ENCODE data around the gene PDE2A.
"Not testable (repeated sequence)": the region's sequence is repeated elsewhere in the genome, so short reads cannot be mapped to it uniquely, and the experiment has no call there.

PDE2A gene

DNA sequence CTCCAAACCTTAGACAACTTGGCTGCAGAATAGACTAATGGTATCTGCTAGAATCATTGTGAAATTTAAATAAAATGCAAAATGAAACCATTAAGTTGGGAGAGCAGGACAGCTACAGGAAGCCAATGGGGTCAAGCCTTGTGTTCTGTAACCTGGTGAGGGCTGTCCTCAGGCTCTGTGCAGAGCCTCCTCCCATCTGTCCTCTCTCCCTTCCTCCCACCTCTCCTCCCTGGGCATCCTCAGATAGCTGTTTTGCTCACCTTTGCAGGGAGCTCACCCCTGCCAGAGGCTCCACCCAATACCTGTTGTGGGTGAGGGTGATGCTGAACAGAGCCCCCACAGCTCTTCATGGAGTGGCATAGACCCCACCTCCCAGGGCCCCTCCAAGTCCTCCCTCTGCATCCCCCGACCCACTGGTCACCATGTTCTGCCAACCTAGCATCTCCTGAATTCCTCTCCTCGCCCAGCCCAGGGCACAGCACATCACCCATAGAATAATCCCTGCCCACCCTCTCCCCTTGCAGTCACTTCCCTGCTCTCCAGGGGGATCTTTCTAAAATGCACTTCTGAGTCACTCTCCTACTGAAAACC, 100.3 kb downstream of the PDE2A start:
- DNase-seq: no peak

DNA sequence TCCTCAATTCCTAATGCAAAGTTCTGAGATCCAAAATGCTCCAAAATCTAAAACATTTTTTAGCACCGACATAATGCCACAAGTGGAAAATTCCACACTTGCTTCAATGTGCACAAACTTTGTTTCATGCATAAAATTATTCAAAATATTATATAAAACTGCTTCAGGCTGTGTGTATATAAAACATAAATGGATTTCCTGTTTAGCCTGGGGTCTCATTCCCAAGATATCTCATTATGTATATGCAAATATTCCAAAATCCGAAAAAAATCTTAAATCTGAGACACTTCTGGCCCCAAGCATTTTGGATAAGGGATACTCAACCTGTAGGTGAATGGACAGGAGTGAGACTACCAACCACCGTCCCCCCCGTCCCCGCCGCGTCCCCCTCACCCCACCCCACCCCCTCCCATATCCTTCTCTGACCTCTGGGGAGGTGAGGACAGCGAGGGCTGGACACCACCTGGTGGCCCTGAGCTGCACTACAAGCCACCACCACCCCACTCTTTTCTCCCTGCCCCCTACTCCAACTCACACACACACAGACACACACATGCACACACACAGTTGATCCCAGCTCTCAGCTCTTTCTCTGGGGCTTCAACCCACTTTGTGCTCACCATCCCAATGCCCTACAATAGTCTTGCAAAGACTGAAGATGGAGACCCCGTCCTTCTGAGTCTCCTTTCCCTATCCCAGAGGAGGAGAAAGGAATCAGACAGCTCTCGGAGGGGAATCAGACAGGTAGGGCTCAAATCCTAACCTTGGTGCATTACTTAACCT, 101.0 kb downstream of the PDE2A start:
- no peak for DNase-seq

- DNase-seq: not testable (repeated sequence)
Measured at GRCh38 chr11:72572540-72572939, 101.7 kb downstream of the PDE2A start.

- no peak for DNase-seq
Measured at GRCh38 chr11:72570893-72571661, 103.1 kb downstream of the PDE2A start.

GRCh38 chr11:72569966-72570892, 104.0 kb downstream of the PDE2A start:
- no peak for DNase-seq

GRCh38 chr11:72568861-72569260, 105.4 kb downstream of the PDE2A start:
- no peak for DNase-seq

- no peak for DNase-seq
Measured at GRCh38 chr11:72562431-72562830, 111.8 kb downstream of the PDE2A start.

- no peak for DNase-seq
Measured at GRCh38 chr11:72561856-72562255, 112.4 kb downstream of the PDE2A start.

DNA sequence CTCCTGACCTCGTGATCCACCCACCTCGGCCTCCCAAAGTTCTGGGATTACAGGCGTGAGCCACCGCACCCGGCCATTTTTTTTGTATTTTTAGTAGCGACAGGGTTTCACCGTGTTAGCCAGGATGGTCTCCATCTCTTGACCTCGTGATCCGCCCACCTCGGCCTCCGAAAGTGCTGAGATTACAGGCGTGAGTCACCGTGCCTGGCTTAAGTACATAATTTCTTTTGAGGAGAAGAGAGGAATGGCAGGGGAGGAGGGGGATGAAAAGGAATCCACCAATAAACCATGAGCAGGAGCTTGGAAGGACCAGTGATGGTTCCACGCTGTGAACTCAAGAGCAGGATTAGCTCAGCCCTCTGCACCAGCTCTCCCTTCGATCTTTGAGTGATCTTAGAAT, 113.4 kb downstream of the PDE2A start:
- not testable (repeated sequence) for DNase-seq

GRCh38 chr11:72556433-72556832, 117.8 kb downstream of the PDE2A start:
- DNase-seq: no peak

- not testable (repeated sequence) for DNase-seq
Measured at GRCh38 chr11:72555014-72555522, 119.2 kb downstream of the PDE2A start.

DNA sequence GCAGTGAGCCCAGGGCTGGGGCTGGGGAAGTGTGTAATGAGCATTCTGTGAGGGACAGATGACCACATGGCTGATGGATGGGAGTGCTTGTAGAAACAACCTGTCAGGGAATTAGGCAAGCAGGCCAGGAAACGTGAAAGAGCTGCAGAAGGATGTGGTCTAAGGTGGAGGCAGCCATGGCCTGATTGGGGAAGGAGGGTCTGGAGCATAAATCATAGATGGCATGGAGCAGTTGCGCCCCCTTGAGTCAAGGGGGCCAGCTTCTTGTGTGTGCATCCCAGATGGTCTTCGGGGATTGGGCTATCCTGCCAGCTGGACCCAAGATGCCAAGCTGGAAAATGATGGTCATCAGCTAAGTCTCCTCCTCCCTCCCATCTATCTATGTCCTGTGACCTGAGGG, 120.5 kb downstream of the PDE2A start:
- no peak for DNase-seq

GRCh38 chr11:72552399-72552910, 121.8 kb downstream of the PDE2A start:
- no peak for DNase-seq

DNA sequence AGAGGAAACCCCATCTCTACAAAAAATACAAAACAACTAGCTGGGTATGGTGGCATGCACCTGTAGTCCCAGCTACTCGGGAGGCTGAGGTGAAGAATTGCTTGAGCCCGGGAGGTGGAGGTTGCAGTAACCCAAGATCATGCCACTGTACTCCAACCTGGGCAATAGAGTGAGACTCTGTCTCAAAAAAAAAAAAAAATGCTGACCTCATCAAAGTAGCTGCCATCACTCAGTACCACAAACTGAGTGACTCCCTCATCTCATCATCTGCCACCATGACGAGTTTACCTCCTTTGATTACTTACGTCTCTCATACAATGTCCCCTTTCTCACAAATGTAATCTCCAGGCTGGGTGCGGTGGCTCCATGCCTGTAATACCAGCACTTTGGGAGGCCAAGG, 122.7 kb downstream of the PDE2A start:
- no peak for DNase-seq

- DNase-seq: no peak
Measured at GRCh38 chr11:72548463-72548862, 125.8 kb downstream of the PDE2A start.

DNA sequence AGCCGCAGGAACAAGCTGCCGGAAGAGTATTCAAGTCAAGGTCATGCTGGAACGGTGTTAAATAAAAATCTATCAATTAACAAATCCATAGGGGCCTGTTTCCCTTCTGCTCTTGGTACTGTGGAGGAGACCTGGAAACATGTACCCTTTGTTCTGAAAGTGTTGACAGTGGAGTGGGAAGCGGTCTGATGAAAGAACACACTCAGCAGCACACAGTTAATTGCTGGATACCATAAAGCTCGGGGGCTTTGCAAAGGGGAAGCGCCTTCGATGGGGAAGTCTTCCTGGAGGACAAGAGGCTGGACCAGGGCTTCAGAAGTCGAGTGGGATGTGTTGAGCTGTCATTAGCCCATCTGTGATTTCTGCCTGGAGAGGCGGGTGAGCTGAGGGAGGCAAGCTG, 127.4 kb downstream of the PDE2A start:
- no peak for DNase-seq

DNA sequence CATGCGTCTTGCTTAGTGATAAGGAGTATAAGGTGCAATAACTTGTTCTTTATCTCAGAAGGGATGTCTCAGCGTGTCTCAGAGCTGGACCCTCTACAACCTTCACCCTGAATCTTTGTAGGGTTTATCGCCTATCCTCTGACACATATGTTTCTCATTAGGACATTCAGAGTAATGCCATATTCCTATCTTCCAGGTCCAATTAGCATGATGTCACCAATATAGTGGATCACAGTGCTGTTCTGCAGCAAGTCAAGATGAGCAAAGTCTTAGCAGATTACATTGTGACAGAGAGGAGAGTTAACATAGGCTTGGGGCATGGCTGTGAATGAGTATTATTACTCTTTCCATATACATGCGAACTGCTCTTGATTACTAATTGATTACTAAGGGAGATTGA, 129.6 kb downstream of the PDE2A start:
- DNase-seq: no peak

- DNase-seq: no peak
Measured at GRCh38 chr11:72543849-72544542, 130.2 kb downstream of the PDE2A start.

GRCh38 chr11:72541257-72541974, 132.8 kb downstream of the PDE2A start:
- DNase-seq: no peak

- DNase-seq: no peak
Measured at GRCh38 chr11:72537051-72537450, 137.2 kb downstream of the PDE2A start.

DNA sequence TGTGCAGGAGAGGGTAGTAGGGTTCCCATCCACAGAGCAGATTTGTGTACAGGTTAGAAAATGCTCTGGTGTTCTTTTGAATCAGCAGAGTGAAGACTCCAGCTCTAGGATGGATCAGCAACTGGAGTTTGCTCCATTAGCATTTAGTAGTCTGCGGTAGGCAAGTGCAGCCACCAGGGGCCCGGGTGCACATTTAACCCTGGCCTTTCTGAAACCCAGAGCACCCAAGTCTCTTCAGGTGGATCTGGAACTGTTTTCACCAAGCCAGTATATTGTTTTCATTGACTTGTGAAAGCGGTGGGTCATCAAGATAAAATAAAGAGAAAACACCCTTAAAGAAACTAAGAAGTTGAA, 139.1 kb downstream of the PDE2A start:
- DNase-seq: no peak

All from midbrain (tissue), 1 donor.